Measurements from ENCODE around the gene AEBP2.
A peak's percentile ranks its signal among the peaks of the same experiment; 100 is the strongest.

Gene AEBP2

DNA sequence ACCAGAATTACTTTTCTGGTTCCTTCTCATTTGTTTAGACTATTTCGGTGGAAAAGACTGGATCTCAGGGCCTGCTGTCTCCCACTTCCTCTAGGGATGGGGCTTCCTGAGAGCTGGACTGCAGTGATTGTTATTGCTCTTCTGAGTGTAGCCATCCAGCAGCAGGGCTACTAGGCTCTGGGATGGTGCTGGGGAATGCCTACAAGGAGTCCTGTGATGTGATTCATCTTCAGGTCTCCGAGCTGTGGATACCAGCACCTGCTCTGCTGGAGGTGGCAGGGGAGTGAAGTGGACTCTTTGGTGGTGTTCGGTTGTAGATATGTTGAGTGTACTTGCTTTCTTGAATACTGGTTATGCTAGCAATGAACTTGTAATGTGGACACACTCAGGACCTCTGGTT is 42.7 kb downstream of the AEBP2 start:
- peak overlapping the region in 3 of 11 experiments; percentile 32 to 73 (median 67); a peak in 6 of 22 replicates for H3K4me2 ChIP-seq
- H3K4me3 ChIP-seq: no peak overlapping the region
- H3K9ac ChIP-seq: no peak overlapping the region
- 0 out of 22 replicates have a peak overlapping the region, but pooled peaks of 2 of the 11 experiments have one; percentile 5 to 32 for H3K27ac ChIP-seq
- no peaks in the 10 kb centered on the region for H3K27me3 ChIP-seq
- H3K9me3 ChIP-seq (replicated peaks in 1 of 11): peaks cover 18 to 59% (median 44%) of the 10 kb centered on the region in 11 experiments
- TF ChIP-seq Cebpa-rat (IDR thresholded peaks at IDR 0.05): no peak
- peaks cover 40 to 97% (median 68%) of the 10 kb centered on the region in 11 experiments for H4K20me1 ChIP-seq
- H3K4me1 ChIP-seq: peaks cover 0 to 29% (median 8%) of the 10 kb centered on the region in 10 experiments; a peak in 9 of 20 replicates
- peaks cover 61 to 100% (median 99%) of the 10 kb centered on the region in 11 experiments for H3K36me3 ChIP-seq

DNA sequence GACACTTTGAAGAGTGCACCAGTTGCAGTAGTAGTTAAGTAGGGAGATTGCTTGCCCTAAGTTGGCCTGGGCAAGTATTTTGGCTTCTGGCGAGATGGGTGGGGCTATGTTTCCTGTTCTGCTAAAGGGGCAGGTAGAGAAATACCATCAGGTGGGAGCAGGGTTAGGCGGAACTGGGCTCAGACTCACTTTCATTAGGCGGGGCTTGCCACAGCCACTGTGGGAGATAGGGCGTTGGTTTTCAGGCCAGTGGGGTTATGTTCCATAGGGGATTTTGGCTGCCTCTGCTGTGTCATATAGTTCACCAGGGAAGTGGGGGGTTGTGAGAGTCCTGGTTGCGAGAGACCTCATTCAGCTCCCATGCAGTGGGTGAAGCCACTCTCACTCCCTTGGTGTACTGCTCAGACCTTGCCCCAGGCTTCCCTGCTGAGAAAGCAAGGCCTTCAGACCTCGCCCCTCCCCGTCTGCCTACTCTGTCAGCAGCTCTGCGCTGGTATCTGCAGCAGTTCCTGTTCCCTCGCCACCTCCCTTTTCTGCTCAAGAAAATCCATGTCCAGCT is 43.3 kb downstream of the AEBP2 start:
- Histone ChIP-seq H4K20me1 (peaks cover 40 to 97% (median 68%) of the 10 kb centered on the region in 11 experiments), H3K4me3 (no peak overlapping the region), H3K4me1 (peaks cover 0 to 29% (median 8%) of the 10 kb centered on the region in 10 experiments; a peak in 9 of 20 replicates), H3K9me3 (replicated peaks in 1 of 11) (peaks cover 18 to 53% (median 39%) of the 10 kb centered on the region in 11 experiments), H3K27me3 (no peaks in the 10 kb centered on the region), H3K9ac (peak overlapping the region in 1 of 11 experiments; percentile 37; a peak in 1 of 22 replicates), H3K27ac (peak overlapping the region in 4 of 11 experiments; percentile 5 to 32 (median 22); a peak in 4 of 22 replicates), H3K4me2 (peak overlapping the region in 3 of 11 experiments; percentile 32 to 73 (median 67); a peak in 6 of 22 replicates), H3K36me3 (peaks cover 60 to 100% (median 98%) of the 10 kb centered on the region in 11 experiments)
- no peak for TF ChIP-seq Cebpa-rat (IDR thresholded peaks at IDR 0.05)

DNA sequence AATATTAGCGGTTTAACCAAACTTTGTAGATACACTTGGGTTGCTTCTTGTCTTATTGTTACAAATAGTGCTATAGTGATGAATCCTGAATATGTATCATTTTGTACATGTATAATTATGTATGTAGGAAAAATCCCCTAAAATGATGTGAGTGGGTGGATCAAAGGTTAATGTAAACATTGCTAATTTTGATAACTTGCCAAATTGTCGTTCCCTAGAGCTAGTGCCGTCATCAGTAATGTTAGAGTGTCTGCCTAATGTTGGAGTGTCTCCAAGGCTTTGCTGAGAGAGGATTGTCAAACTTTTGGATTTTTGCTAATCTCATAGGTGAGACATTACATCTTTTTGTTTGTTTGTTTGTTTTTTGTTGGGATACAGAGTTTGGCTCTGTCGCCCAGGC is 44.4 kb downstream of the AEBP2 start:
- Histone ChIP-seq H3K4me2 (no peak overlapping the region), H3K4me3 (no peak overlapping the region), H3K9ac (no peak overlapping the region), H3K9me3 (replicated peaks in 1 of 11) (peaks cover 18 to 44% (median 28%) of the 10 kb centered on the region in 11 experiments), H3K27ac (no peak overlapping the region), H4K20me1 (peaks cover 45 to 99% (median 72%) of the 10 kb centered on the region in 11 experiments), H3K27me3 (no peaks in the 10 kb centered on the region), H3K36me3 (peaks cover 56 to 100% (median 98%) of the 10 kb centered on the region in 11 experiments), H3K4me1 (peaks cover 0 to 29% (median 8%) of the 10 kb centered on the region in 10 experiments; a peak in 10 of 20 replicates)
- no peak for TF ChIP-seq Cebpa-rat (IDR thresholded peaks at IDR 0.05)

DNA sequence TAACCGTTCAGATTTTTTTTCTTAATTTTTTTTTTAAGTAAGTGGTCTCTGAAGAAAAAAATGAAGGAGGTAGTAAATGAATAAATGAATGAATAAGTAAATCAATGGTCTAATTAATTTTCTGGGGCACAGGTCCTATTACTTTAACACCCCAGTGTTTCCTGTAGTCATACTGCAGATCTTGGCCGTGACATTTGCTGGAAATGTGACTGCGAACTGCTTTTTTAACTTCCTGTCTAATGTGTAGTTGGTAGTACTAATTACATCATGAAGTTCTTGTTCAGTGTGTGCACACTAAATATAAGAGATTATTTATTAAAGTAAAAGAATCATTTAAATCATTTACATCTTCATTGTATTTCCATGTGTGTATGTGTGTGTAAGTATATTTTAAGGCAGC is 45.4 kb downstream of the AEBP2 start:
- H3K9ac ChIP-seq: no peak overlapping the region
- TF ChIP-seq Cebpa-rat (IDR thresholded peaks at IDR 0.05): no peak
- H4K20me1 ChIP-seq: peaks cover 52 to 98% (median 80%) of the 10 kb centered on the region in 11 experiments
- peaks cover 9 to 40% (median 19%) of the 10 kb centered on the region in 11 experiments for H3K9me3 ChIP-seq (replicated peaks in 1 of 11)
- H3K27ac ChIP-seq: no peak overlapping the region
- peaks cover 50 to 99% (median 95%) of the 10 kb centered on the region in 11 experiments for H3K36me3 ChIP-seq
- H3K27me3 ChIP-seq: no peaks in the 10 kb centered on the region
- H3K4me1 ChIP-seq: peaks cover 0 to 31% (median 8%) of the 10 kb centered on the region in 10 experiments; a peak in 11 of 20 replicates
- no peak overlapping the region for H3K4me3 ChIP-seq
- no peak overlapping the region for H3K4me2 ChIP-seq

DNA sequence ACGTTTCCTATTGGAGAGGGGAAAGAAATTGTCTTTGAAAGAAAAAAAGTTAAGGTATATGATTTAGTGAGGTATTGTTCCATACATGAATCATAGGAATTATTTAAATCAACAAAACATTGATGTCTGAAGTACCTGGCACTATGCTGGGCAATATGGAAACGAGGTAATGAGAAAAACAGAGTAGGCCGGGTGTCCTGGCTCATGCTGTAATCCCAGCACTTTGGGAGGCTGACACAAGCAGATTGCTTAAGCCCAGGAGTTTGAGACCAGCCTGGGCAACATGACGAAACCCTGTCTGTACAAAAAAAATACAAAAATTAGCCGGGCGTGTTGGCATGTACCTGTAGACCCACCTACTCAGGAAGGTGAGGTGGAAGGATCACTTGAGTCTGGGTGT is 45.9 kb downstream of the AEBP2 start:
- Histone ChIP-seq H4K20me1 (peaks cover 52 to 100% (median 85%) of the 10 kb centered on the region in 11 experiments), H3K36me3 (peaks cover 45 to 99% (median 91%) of the 10 kb centered on the region in 11 experiments)

DNA sequence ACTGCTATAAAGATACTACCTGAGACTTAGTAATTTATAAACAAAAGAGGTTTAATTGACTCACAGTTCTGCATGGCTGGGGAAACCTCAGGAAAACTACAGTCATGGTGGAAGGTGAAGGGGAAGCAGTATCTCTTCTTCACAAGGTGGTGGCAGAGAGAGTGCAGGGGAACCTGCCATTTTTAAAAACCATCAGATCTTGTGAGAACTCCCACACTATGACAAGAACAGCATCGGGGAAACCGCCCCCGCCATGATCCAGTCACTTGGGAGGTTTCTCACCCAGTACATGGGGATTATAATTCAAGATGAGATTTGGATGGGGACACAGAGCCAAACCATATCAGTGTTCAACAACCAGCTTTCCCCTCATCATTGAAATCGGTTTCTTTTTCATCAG is 49.9 kb downstream of the AEBP2 start:
- no peak for TF ChIP-seq Cebpa-rat (IDR thresholded peaks at IDR 0.05)
- no peak overlapping the region for H3K4me3 ChIP-seq
- H3K9ac ChIP-seq: no peak overlapping the region
- peaks cover 56 to 97% (median 76%) of the 10 kb centered on the region in 11 experiments for H3K36me3 ChIP-seq
- no peak overlapping the region for H3K27ac ChIP-seq
- H3K9me3 ChIP-seq (replicated peaks in 1 of 11): peaks cover 0 to 15% (median 0%) of the 10 kb centered on the region in 11 experiments; a peak in 4 of 22 replicates
- H3K4me2 ChIP-seq: no peak overlapping the region
- H4K20me1 ChIP-seq: peaks cover 31 to 100% (median 87%) of the 10 kb centered on the region in 11 experiments; a peak in 20 of 22 replicates
- peaks cover 0 to 34% (median 18%) of the 10 kb centered on the region in 10 experiments; a peak in 13 of 20 replicates for H3K4me1 ChIP-seq
- H3K27me3 ChIP-seq: no peaks in the 10 kb centered on the region

More for the DNA sequence above, 45.9 kb downstream of the AEBP2 start:
- Histone ChIP-seq H3K27ac (no peak overlapping the region), H3K4me3 (no peak overlapping the region), H3K9me3 (replicated peaks in 1 of 11) (peaks cover 4 to 35% (median 14%) of the 10 kb centered on the region in 11 experiments), H3K4me1 (peaks cover 4 to 33% (median 11%) of the 10 kb centered on the region in 10 experiments; a peak in 19 of 20 replicates), H3K9ac (no peak overlapping the region), H3K27me3 (no peaks in the 10 kb centered on the region), H3K4me2 (no peak overlapping the region)
- TF ChIP-seq Cebpa-rat (IDR thresholded peaks at IDR 0.05): no peak

DNA sequence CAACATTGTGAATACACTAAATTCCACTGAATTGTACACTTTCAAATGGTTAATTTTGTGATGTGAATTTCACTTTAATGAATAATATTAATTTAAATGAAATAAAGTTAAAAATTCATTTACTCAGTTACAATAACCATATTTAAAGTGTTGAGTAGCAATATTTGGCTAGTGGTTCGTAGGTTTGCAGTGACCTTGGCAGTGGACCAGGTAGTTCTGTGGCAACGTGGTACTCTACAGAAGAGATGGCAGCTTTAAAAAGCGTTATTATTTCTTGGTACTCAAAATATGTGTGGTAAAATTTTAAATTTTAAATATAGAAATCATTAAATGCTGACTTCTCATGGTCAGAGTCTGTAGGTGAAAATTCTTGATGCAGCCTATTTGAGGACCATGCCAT is 51.6 kb downstream of the AEBP2 start:
- TF ChIP-seq Cebpa-rat (IDR thresholded peaks at IDR 0.05): no peak

DNA sequence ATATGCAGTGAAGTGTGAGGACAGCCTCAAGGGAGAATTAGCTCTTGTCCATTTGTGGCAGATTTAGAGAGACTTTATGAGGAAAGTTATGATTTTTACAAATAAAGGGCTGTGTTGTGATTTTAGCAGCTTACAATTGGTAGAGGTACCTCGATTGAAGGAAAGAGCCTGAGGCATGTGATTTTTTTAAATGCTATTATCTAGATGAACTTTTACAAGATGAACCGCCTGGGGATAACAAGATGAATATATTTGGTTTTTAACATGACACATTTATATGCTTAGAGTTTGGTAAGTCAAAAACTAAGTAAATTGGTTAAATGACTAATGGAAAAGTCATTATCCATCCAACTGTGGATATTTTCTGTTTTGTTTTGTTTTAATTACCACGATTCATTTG is 52.6 kb downstream of the AEBP2 start:
- Histone ChIP-seq H3K9me3 (replicated peaks in 1 of 11) (peaks cover 0 to 15% (median 0%) of the 10 kb centered on the region in 11 experiments; a peak in 3 of 22 replicates), H3K36me3 (peaks cover 60 to 97% (median 77%) of the 10 kb centered on the region in 11 experiments), H4K20me1 (peaks cover 23 to 100% (median 78%) of the 10 kb centered on the region in 11 experiments; a peak in 21 of 22 replicates), H3K27me3 (no peaks in the 10 kb centered on the region), H3K27ac (no peak overlapping the region), H3K9ac (no peak overlapping the region), H3K4me2 (peak overlapping the region in 4 of 11 experiments; percentile 0 to 54 (median 28); a peak in 6 of 22 replicates), H3K4me1 (peaks cover 0 to 34% (median 18%) of the 10 kb centered on the region in 10 experiments; a peak in 13 of 20 replicates), H3K4me3 (no peak overlapping the region)
- no peak for TF ChIP-seq Cebpa-rat (IDR thresholded peaks at IDR 0.05)

More for the DNA sequence above, 51.6 kb downstream of the AEBP2 start:
- Histone ChIP-seq H3K27me3 (no peaks in the 10 kb centered on the region), H3K9me3 (replicated peaks in 1 of 11) (peaks cover 0 to 15% (median 0%) of the 10 kb centered on the region in 11 experiments; a peak in 4 of 22 replicates), H3K9ac (no peak overlapping the region), H3K4me2 (peak overlapping the region in 6 of 11 experiments; percentile 0 to 54 (median 39); a peak in 10 of 22 replicates), H3K4me3 (no peak overlapping the region), H3K27ac (no peak overlapping the region), H3K36me3 (peaks cover 61 to 97% (median 78%) of the 10 kb centered on the region in 11 experiments), H4K20me1 (peaks cover 30 to 100% (median 77%) of the 10 kb centered on the region in 11 experiments; a peak in 21 of 22 replicates), H3K4me1 (peaks cover 0 to 34% (median 18%) of the 10 kb centered on the region in 10 experiments; a peak in 13 of 20 replicates)
